Stimulated activated naive B cell treated with anti-CD40 and anti-IgM and Interleukin-4, amounts not matched to agents 10 μg/mL and 1 μg/mL and 100 μg/mL, for 72 hours (primary cell): Measurements from ENCODE around the gene C19orf44.
A peak's percentile ranks its signal among the peaks of the same experiment; 100 is the strongest.

Experiments
- ATAC-seq, 2 donors: fragments of 150-1000 bp; cut with Tn5 transposase; replicated peaks; 2 replicates each; pipeline ENCODE4 v1.10.0; 2021; ENCODE audit warnings: moderate library complexity in 1 of 2
- DNase-seq: peaks from one replicate; pipeline ENCODE4 v3.0.0; 2021
- H3K27ac Mint-ChIP-seq: one replicate; pipeline ENCODE4 v1.8.0; 2022; ENCODE audit warnings: mild to moderate bottlenecking, mixed read lengths
- H3K27me3 Mint-ChIP-seq, 2 donors: one replicate each; pipeline ENCODE4 v1.8.0; 2022; ENCODE audit warnings: mixed read lengths in 2 of 2
- H3K36me3 Mint-ChIP-seq, 2 donors: one replicate each; pipeline ENCODE4 v1.8.0; 2022; ENCODE audit warnings: mixed read lengths in 2 of 2, mild to moderate bottlenecking in 1 of 2
- H3K4me1 Mint-ChIP-seq, 2 donors: one replicate each; pipeline ENCODE4 v1.8.0; 2022; ENCODE audit warnings: mixed read lengths in 2 of 2, mild to moderate bottlenecking in 1 of 2
- H3K4me3 Mint-ChIP-seq, 2 donors: one replicate each; pipeline ENCODE4 v1.8.0; 2022; ENCODE audit warnings: mild to moderate bottlenecking in 2 of 2, mixed read lengths in 2 of 2, moderate library complexity in 1 of 2
- H3K9me3 Mint-ChIP-seq, 2 donors: one replicate each; pipeline ENCODE4 v1.8.0; 2022; ENCODE audit warnings: mixed read lengths in 2 of 2, mild to moderate bottlenecking in 1 of 2

Gene C19orf44

DNA sequence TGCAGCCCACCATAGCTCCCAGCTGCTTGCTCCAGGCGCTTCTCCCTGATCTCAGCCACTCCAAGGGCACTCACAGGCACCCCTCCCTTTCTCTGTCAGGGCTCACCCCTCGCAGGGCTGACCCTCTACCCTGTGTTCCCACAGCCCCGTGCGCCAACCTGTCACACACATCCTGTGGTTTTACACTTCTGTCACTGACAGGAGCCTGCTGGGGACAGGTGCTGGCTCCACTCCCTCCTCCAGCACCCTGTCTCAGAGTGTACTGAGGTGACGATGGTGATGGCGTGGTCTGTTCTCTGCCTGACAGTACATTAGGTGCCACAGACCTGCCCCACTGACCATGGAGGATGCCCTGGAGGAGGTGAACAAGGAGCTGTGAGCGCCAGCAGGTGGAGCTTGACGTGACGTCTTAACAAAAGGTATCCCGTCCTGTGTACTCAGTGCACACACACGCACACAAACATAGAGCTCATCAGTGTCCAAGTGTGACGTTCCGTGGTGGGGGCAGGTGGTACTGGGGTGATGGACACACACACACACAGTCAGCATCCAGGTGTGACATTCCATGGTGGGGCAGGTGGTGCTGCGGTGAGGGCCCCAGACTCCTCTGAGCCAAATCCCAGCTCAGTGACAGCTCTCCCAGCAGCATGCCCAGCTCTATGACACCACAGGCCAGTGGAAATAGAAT, 20.9 kb downstream of the C19orf44 start:
- Mint-ChIP-seq H3K4me3 (no peak overlapping the region), H3K4me1 (peaks cover 0 to 5% of the 10 kb centered on the region in 2 donors), H3K27ac (peak overlapping the region; percentile 25), H3K27me3 (no peaks in the 10 kb centered on the region), H3K36me3 (peaks cover 40 to 60% of the 10 kb centered on the region in 2 donors), H3K9me3 (no peaks in the 10 kb centered on the region)
- DNase-seq, result no peak
- ATAC-seq, result peak; percentile 13 to 22

DNA sequence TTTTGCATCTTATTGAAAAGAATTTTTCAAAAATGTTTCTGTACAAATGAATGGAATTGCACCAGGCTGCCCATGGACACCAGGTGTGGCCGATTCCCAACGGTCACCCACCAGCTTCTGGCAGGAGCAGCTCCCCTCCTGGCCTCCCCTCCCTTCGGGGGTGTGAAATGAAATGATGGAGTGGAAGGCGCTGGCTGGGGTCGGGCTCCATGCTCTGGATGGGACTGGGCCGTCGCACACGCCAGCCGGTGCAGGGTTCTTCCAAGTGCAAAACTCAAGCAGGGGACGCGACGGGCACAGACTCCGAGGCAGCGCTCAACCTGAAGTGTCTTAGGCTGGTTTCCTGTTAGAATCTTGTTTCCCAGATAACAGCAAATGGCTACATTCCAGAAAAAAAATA, 21.9 kb downstream of the C19orf44 start:
- no peak for ATAC-seq
- H3K4me3 Mint-ChIP-seq, result no peak overlapping the region
- no peak overlapping the region for H3K27ac Mint-ChIP-seq

DNA sequence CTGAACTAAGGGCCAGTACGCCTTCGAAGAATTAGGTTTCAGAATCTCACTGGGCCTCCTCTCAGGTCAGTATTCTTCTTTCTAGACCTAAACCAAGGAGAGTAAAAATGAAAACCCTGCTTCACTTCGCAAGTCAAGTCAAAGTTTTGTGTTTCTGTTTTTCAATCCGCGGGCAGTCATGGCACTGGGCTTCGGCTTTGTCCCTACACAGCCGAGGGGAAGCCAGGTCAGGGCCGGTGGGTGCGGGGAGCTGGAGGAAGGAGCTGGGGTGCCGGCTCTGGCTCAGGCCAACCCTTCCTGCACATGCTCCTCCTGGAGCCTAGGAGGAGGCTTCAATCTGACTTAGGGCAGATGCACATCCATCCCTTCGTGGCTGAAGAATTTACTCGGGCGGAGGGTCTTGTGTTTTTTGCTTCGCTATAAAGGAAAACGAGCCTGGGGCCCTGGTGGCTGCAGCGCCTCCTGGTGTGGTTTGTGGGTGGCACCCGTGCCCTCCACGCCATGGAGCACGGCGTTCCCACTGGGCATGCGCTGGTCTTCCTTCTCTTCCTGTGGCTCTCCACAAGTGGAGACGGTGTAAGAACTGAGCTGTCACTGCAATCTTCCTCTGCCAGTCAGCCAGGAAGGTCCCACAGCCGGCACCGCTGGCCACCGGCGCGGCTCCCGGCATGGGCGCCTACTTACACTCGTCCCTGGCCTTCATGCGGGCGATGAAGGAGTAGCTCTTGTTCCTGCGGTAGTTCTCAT, 22.5 kb downstream of the C19orf44 start:
- H3K9me3 Mint-ChIP-seq, result no peaks in the 10 kb centered on the region
- peaks cover 43 to 64% of the 10 kb centered on the region in 2 donors for H3K36me3 Mint-ChIP-seq
- H3K27ac Mint-ChIP-seq, result no peak overlapping the region
- H3K4me1 Mint-ChIP-seq, result peaks cover 0 to 5% of the 10 kb centered on the region in 2 donors
- ATAC-seq, result no peak
- no peaks in the 10 kb centered on the region for H3K27me3 Mint-ChIP-seq
- H3K4me3 Mint-ChIP-seq, result peak overlapping the region in 1 of 2 donors; percentile 30
- DNase-seq, result no peak

More for the DNA sequence above, 21.9 kb downstream of the C19orf44 start:
- Mint-ChIP-seq H3K9me3 (no peaks in the 10 kb centered on the region), H3K4me1 (peaks cover 0 to 5% of the 10 kb centered on the region in 2 donors), H3K36me3 (peaks cover 41 to 63% of the 10 kb centered on the region in 2 donors), H3K27me3 (no peaks in the 10 kb centered on the region)
- no peak for DNase-seq

DNA sequence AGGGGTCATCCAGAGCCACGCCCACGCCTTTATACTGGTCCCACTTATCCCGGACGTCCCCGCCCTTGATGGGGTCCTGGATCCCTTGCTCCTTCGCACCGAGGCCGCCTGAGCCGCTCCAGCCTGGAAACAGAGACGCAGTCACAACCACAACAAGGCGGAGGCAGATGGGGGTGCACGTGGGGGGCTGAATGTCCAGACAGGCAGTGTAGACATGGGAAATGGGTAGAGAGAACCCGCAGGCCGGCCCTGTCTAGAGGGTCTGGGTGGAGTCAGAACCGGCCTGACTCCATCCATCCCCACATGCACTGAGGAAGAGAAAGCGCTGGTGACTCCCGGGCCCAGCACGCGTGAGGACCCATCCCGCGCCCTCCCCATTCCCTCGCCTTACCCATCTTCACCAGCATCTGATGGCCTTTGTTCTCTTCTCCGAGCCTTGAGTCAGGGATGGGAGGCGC, 23.1 kb downstream of the C19orf44 start:
- Mint-ChIP-seq H3K4me1 (peaks cover 0 to 5% of the 10 kb centered on the region in 2 donors), H3K4me3 (no peak overlapping the region), H3K27me3 (no peaks in the 10 kb centered on the region), H3K36me3 (peaks cover 49 to 69% of the 10 kb centered on the region in 2 donors), H3K27ac (no peak overlapping the region), H3K9me3 (no peaks in the 10 kb centered on the region)
- ATAC-seq, result no peak
- DNase-seq, result no peak

DNA sequence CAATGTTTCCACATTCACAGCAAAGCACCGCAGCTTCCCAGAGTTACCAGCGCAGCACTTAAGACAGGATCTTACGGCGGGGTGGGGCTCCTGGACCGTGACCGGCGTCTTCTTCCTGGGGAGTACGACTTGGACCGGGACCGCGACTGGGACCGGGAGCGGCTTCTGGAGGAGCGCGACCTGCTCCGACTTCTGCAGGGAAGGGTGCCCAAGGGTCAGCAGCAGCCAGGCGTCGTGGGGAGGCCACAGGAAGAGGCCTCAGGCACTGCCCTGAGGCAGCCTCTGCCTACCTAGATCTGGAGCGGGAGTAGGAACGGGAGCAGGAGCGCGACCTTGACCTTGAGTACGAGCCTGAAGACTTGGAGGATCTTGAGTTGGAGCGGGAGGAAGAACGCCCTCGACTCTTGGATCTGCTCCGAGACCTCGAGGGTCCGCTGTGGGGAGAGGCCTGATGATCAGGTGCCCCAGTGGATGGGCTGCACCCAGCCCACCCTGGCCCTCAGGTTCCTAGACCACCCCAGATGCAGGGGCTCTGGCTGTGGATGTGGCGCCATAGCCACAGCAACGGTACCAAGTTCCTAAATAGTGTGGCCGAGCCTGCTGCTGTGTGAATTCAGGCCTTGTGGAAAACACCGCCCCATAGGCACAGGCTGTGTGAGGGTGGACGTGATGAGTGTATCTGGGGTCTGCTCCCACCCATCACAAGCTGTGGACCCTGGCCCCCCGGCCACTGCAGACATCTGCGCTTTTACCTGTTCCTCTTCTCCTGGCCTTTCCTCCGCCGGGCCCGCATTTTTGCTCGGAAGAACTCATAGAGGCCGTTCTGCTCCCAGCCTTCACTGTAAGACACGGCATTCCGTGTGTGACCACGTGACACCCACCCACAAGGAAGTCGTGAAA, 24.1 kb downstream of the C19orf44 start:
- ATAC-seq (no peak), DNase-seq (no peak)
- Mint-ChIP-seq H3K4me1 (peaks cover 0 to 5% of the 10 kb centered on the region in 2 donors), H3K4me3 (peak overlapping the region in 1 of 2 donors; percentile 10), H3K36me3 (peaks cover 52 to 72% of the 10 kb centered on the region in 2 donors), H3K27me3 (no peaks in the 10 kb centered on the region), H3K9me3 (no peaks in the 10 kb centered on the region), H3K27ac (peak overlapping the region; percentile 38)

DNA sequence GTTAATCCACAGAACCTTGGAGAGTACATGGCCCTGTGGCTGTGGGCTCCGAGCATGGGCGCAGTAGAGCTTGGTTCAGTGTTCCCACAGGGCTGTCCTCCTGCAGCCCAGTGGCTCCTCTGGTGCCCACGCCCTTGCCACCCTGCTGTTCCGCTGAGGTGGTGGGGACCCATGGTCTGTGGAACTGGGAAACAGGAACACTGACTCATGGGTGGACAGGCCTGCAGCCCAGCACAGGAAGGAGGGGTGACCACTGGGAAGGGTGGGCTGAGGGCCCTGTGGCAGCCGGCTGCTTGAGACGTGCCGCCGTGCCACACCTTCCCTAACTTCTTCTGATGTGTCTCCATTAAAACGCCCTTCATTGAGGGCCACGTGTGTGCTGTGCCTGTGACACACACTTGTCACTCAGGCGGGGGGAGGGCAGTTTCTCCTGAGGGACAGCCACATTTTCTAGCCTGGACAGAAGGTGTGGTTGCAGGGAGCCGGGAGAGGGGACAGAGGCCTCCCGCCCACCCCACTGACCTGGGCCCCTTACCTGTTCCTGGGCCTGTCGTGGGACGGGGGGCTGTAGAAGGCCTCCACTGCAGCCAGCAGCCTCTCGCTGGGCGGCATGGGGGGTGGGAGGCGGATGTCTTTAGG, 24.9 kb downstream of the C19orf44 start:
- H3K27me3 Mint-ChIP-seq, result no peaks in the 10 kb centered on the region
- peak overlapping the region; percentile 69 for H3K27ac Mint-ChIP-seq
- no peak for DNase-seq
- H3K4me1 Mint-ChIP-seq, result peaks cover 0 to 5% of the 10 kb centered on the region in 2 donors
- no peak for ATAC-seq
- no peak overlapping the region for H3K4me3 Mint-ChIP-seq
- peaks cover 57 to 77% of the 10 kb centered on the region in 2 donors for H3K36me3 Mint-ChIP-seq
- no peaks in the 10 kb centered on the region for H3K9me3 Mint-ChIP-seq

DNA sequence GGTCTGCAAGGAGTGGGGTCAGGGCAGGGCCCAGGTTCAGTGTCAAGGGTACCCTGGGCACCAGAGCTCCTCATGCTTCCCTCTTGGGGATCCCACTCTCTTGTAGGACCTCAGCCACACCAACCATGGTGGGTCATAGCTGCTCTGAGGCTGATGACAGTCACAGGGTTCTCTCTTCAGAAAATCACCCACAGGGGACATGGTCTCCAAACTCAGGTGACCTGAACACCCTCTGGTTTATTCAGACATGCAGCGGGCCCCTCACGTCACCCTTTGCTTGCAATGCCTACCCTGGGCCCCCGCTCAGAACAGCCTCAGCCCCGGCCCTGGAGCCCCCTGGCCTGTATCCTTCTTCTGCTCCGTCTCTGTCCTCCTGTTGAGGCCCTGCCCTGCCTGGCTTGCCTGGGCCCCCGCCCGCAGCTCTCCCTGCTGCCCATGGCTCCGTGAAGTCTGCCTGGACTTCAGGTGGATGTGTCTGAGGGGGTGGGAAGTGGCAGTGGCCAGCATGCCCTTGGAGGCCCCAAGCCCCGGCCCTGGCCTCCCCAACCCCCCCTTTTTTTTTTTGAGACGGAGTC, 25.6 kb downstream of the C19orf44 start:
- no peaks in the 10 kb centered on the region for H3K27me3 Mint-ChIP-seq
- no peak for DNase-seq
- no peak for ATAC-seq
- peaks cover 0 to 3% of the 10 kb centered on the region in 2 donors for H3K4me1 Mint-ChIP-seq
- peak overlapping the region; percentile 69 for H3K27ac Mint-ChIP-seq
- peaks cover 62 to 70% of the 10 kb centered on the region in 2 donors for H3K36me3 Mint-ChIP-seq
- H3K9me3 Mint-ChIP-seq, result no peaks in the 10 kb centered on the region
- H3K4me3 Mint-ChIP-seq, result no peak overlapping the region

DNA sequence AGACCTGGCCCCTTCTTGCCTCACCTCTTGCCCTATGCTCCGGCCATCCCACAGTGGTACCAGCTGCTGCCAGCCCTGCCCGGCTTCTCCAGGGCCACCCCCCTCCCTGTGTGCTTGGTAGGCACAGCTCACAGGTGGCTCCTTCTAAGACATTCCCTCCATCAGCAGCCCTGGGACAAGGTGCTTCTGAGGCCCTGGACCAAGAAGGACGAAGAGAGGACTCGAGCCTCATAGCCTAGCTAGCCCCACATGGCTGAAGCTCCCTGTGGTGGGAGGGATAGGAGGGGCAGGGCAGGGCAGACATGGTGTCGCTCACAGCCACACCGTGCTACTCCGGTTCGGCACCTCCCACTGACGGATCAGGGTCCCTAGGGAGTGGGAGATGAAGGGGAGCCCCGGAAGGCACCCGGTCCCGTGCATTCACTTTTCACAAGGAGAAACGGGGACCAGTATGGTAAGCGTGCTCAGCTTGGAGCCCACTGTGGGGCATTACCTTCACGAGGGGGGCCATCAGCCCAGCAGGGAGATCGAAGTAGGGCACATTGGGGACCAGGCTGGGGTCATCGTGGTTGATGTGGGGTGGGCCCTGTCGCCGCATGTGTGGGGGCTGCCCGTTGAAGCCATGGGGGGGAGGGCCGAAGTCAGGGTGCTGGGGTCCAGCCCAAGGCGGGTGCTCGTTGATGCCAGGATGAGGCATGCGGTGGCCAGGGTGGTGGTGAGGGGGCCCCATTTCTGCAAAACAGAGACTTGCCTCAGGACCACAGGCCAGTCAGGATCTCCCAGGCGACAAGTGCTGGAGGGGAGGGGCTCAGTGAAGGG, 26.6 kb downstream of the C19orf44 start:
- Mint-ChIP-seq H3K4me3 (no peak overlapping the region), H3K36me3 (peaks cover 62 to 64% of the 10 kb centered on the region in 2 donors), H3K27me3 (no peaks in the 10 kb centered on the region), H3K27ac (peak overlapping the region; percentile 22), H3K9me3 (no peaks in the 10 kb centered on the region), H3K4me1 (no peaks in the 10 kb centered on the region)
- ATAC-seq, result no peak
- no peak for DNase-seq

DNA sequence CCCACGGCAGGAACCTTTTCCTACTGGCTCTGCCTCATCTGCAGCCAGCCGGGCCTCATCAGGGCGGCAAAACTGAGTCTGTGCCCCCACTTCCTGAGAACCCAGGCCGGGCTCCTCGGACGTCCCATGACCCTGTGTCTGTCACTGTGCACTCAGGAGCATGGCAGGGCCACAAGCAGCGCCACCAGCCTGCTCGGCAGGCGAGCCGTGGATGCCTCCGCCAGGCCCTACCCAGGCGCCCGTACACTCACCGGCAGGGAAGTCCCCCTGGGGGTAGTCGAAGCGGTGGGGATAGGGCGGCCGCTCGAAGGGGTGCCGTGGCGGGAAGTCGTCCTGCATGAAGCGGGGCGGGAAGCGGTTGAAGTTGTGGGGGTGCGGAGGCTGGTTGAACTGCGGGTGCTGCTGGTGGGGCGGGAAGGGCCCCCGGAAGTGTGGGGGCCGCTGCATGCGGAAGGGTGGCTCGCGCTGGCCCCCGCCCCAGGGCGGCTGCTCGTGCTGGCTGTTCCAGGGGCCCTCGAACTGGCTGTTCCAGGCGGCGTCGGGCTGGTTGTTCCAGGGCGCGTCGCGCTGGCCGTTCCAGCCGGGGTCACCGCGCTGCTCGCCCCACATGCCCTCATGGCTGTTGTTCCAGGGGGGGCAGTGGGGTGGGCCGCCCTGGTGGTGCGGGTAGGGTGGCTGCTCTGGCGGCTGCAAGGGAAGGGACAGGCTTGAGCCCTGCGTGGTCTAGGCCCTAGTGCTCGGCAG, 29.0 kb downstream of the C19orf44 start:
- DNase-seq, result no peak
- no peaks in the 10 kb centered on the region for H3K27me3 Mint-ChIP-seq
- H3K27ac Mint-ChIP-seq, result no peak overlapping the region
- H3K4me1 Mint-ChIP-seq, result no peaks in the 10 kb centered on the region
- peaks cover 56 to 61% of the 10 kb centered on the region in 2 donors for H3K36me3 Mint-ChIP-seq
- no peaks in the 10 kb centered on the region for H3K9me3 Mint-ChIP-seq
- no peak for ATAC-seq
- no peak overlapping the region for H3K4me3 Mint-ChIP-seq

DNA sequence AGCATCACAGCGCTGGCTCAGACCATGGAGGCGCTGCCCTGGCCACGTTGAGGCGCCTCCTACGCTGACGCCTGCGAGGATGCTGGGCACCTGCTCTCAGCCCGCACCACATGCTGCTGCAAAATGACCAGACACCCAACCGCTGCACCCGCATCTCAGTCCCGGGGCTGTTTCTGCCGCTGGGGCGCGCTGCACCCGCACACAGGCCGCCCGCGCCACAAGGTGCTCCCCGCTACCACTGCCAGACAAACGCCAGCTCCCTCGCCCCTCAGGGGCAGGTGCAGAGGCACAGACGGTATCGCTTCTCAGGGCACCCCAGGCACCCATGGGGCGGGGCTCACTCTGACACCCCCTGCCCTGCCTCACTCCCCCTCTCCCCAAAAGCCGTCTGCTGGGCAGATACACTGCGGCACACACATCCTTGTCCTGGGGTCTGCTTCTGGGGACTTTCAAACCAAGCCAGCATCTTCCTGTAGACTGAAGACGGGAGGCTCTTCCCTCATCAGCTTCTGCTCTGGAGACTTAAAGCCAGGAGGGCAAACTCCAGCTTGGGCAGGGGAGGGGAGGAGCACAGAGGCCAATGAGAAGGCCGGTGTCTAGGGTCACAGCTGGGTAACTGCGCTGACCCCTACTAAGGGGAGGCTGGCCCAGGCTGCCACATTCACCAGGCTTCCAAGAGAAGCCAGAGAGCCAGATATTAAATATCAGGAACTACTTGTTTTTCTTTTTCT, 29.7 kb downstream of the C19orf44 start:
- Mint-ChIP-seq H3K27ac (peak overlapping the region; percentile 42), H3K27me3 (no peaks in the 10 kb centered on the region), H3K4me3 (no peak overlapping the region), H3K36me3 (peaks cover 54% of the 10 kb centered on the region in 2 donors), H3K9me3 (no peaks in the 10 kb centered on the region), H3K4me1 (no peaks in the 10 kb centered on the region)
- no peak for ATAC-seq
- no peak for DNase-seq

DNA sequence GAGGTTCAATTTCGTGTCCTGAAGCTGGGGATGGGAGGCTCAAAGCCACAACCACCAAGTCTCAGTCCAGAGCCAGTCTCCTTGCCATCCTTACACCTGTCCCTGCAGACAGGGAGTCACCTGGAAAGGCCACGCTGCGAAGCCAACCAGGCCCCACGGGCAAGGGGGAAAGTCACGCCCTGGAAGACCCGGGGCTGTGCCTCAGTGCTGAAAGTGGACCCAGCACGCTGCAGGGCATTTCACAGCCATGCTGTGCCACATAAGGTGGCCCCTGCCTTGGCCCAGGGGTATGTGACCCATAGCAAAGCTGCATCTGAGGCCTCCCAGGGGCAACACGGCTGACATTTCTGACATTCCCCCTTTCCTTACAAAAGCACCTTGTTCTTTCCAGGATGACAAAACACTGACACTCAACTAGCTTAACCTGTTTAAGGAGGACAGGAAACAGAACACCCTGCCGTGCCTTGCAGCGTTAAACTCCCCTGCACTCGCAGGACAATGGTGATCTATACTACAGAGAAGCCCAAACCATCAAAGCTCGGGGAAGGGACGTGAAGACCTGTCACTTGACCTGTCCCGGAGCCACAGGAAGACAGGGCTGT, 31.2 kb downstream of the C19orf44 start:
- H3K4me1 Mint-ChIP-seq, result peaks cover 0 to 4% of the 10 kb centered on the region in 2 donors
- H3K36me3 Mint-ChIP-seq, result peaks cover 59% of the 10 kb centered on the region in 2 donors
- DNase-seq, result no peak
- no peak for ATAC-seq
- no peaks in the 10 kb centered on the region for H3K9me3 Mint-ChIP-seq
- H3K27me3 Mint-ChIP-seq, result no peaks in the 10 kb centered on the region
- no peak overlapping the region for H3K27ac Mint-ChIP-seq
- H3K4me3 Mint-ChIP-seq, result no peak overlapping the region
